ENCODE results near the gene LHX4.

- no peak for TF ChIP-seq POLR2AphosphoS5 (IDR thresholded peaks at IDR 0.05; ENCODE audit: borderline replicate concordance, low read depth, low read length)
- TF ChIP-seq EZH2 (IDR thresholded peaks at IDR 0.05): no peak
- TF ChIP-seq FOXP2 (optimal IDR thresholded peaks at IDR 0.05; ENCODE audit: control extremely low read depth, extremely low read length, insufficient read depth): no peak
Observed at GRCh38 chr1:180301135-180301742, 71.2 kb downstream of the LHX4 start.

Measured in SK-N-MC (cell line).